ENCODE data around the gene KDR. TPM values are rescaled to one million over a fixed set of nuclear protein-coding genes. Genes with fewer than 3 reads are reported as not detected.

The KDR gene
- total and polyA plus RNA-seq, 2 donors (not counting 1 experiment from before 2014, with no cell fraction given) = not detected

DNA sequence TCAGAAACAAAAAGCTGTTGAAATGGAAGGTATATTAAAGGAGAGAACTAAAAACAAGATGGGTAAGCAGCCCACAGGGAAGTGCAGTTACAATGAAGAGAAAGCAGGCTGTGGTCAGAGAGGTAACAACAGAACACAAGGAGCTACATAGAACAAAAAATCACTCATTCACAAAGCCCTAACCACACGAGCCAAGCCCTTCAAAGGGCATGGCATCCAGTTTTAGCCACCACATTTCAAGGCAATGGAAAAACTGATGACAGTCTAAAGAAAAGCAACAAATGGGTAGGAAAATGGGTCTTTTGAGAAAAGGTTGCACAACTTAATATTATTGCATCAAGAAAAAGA is 37.5 kb downstream of the KDR start:
- no peaks in the 10 kb centered on the region for H3K79me2 ChIP-seq (ENCODE audit: control insufficient read depth, insufficient read depth, low read length)
- ChIA-PET CTCF (no interaction called here), POLR2A (no interaction called here)
- H3K4me3 Mint-ChIP-seq = no peak overlapping the region
- H3K9me3 Mint-ChIP-seq (ENCODE audit: insufficient read depth) = no peaks in the 10 kb centered on the region
- peaks cover 0 to 1% (median 0%) of the 10 kb centered on the region in 4 experiments for H3K27me3 ChIP-seq (replicated peaks in 1 of 4; ENCODE audit: control extremely low read depth in 1 of 4, control insufficient read depth in 3 of 4, insufficient read depth in 4 of 4, low read length in 3 of 4)
- no peaks in the 10 kb centered on the region for H3K4me1 ChIP-seq (ENCODE audit: control insufficient read depth in 2 of 2, insufficient read depth in 2 of 2, low read length in 2 of 2)
- peaks cover 7% of the 10 kb centered on the region for H3K27me3 Mint-ChIP-seq
- no peak for TF ChIP-seq EZH2 (IDR thresholded peaks at IDR 0.05; ENCODE audit: borderline replicate concordance, insufficient read depth, low read depth, low read length, poor library complexity, severe bottlenecking)
- TF ChIP-seq, protein P1, sequence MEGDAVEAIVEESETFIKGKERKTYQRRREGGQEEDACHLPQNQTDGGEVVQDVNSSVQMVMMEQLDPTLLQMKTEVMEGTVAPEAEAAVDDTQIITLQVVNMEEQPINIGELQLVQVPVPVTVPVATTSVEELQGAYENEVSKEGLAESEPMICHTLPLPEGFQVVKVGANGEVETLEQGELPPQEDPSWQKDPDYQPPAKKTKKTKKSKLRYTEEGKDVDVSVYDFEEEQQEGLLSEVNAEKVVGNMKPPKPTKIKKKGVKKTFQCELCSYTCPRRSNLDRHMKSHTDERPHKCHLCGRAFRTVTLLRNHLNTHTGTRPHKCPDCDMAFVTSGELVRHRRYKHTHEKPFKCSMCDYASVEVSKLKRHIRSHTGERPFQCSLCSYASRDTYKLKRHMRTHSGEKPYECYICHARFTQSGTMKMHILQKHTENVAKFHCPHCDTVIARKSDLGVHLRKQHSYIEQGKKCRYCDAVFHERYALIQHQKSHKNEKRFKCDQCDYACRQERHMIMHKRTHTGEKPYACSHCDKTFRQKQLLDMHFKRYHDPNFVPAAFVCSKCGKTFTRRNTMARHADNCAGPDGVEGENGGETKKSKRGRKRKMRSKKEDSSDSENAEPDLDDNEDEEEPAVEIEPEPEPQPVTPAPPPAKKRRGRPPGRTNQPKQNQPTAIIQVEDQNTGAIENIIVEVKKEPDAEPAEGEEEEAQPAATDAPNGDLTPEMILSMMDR (IDR thresholded peaks at IDR 0.05) = no peak
- no peak overlapping the region for H3K27ac ChIP-seq (ENCODE audit: low read length in 2 of 2)
- H2AFZ ChIP-seq (ENCODE audit: insufficient read depth, low read depth, low read length, poor library complexity, severe bottlenecking) = no peak overlapping the region
- ATAC-seq (ENCODE audit: low read depth) = no peak
- H3K9ac ChIP-seq (ENCODE audit: low read length) = no peak overlapping the region
- H3K36me3 ChIP-seq (replicated peaks in 1 of 2; ENCODE audit: control extremely low read depth in 1 of 2, control insufficient read depth in 1 of 2, extremely low read depth in 1 of 2, insufficient read depth in 2 of 2, low read length in 1 of 2) = no peaks in the 10 kb centered on the region
- intact Hi-C loops (cut with micrococcal nuclease) = no loop called here
- no peak overlapping the region for H3K4me2 ChIP-seq (replicated peaks; ENCODE audit: low read depth, low read length, poor library complexity, severe bottlenecking)
- no peaks in the 10 kb centered on the region for H3K9me3 ChIP-seq (ENCODE audit: control extremely low read depth in 1 of 3, control insufficient read depth in 2 of 3, insufficient read depth in 1 of 3, low read length in 2 of 3)
- no CpG with 5 or more reads among the region's 1 CpG for WGBS (ENCODE audit: insufficient coverage)
- no peaks in the 10 kb centered on the region for H4K20me1 ChIP-seq (ENCODE audit: control insufficient read depth, insufficient read depth, low read length, poor library complexity, severe bottlenecking)
- no peak for DNase-seq
- no peak overlapping the region for H3K27ac Mint-ChIP-seq
- no peak overlapping the region for H3K4me3 ChIP-seq (ENCODE audit: control extremely low read depth in 1 of 5, extremely low read depth in 1 of 5, insufficient read depth in 1 of 5, low read depth in 2 of 5, low read length in 4 of 5)
- no peaks in the 10 kb centered on the region for H3K4me1 Mint-ChIP-seq

- H3K36me3 ChIP-seq (replicated peaks in 1 of 2; ENCODE audit: control extremely low read depth in 1 of 2, control insufficient read depth in 1 of 2, extremely low read depth in 1 of 2, insufficient read depth in 2 of 2, low read length in 1 of 2) = no peaks in the 10 kb centered on the region
- 72% methylated on average over 4 of the region's 8 CpGs for WGBS (ENCODE audit: insufficient coverage)
- H3K79me2 ChIP-seq (ENCODE audit: control insufficient read depth, insufficient read depth, low read length) = no peaks in the 10 kb centered on the region
- ChIA-PET POLR2A (no interaction called here), CTCF (no interaction called here)
- H3K9ac ChIP-seq (ENCODE audit: low read length) = no peak overlapping the region
- TF ChIP-seq EZH2 (IDR thresholded peaks at IDR 0.05; ENCODE audit: borderline replicate concordance, insufficient read depth, low read depth, low read length, poor library complexity, severe bottlenecking) = no peak
- TF ChIP-seq, protein P1 (IDR thresholded peaks at IDR 0.05) = no peak
- H2AFZ ChIP-seq (ENCODE audit: insufficient read depth, low read depth, low read length, poor library complexity, severe bottlenecking) = no peak overlapping the region
- no peaks in the 10 kb centered on the region for H3K4me1 ChIP-seq (ENCODE audit: control insufficient read depth in 2 of 2, insufficient read depth in 2 of 2, low read length in 2 of 2)
- no peak overlapping the region for H3K4me2 ChIP-seq (replicated peaks; ENCODE audit: low read depth, low read length, poor library complexity, severe bottlenecking)
- intact Hi-C loops (cut with micrococcal nuclease) = no loop called here
- H3K27me3 Mint-ChIP-seq = peaks cover 7% of the 10 kb centered on the region
- DNase-seq (no peak), ATAC-seq (ENCODE audit: low read depth) (no peak)
- no peak overlapping the region for H3K27ac Mint-ChIP-seq
- peaks cover 0 to 3% (median 0%) of the 10 kb centered on the region in 4 experiments for H3K27me3 ChIP-seq (replicated peaks in 1 of 4; ENCODE audit: control extremely low read depth in 1 of 4, control insufficient read depth in 3 of 4, insufficient read depth in 4 of 4, low read length in 3 of 4)
- no peak overlapping the region for H3K4me3 ChIP-seq (ENCODE audit: control extremely low read depth in 1 of 5, extremely low read depth in 1 of 5, insufficient read depth in 1 of 5, low read depth in 2 of 5, low read length in 4 of 5)
- H3K9me3 Mint-ChIP-seq (ENCODE audit: insufficient read depth) = no peaks in the 10 kb centered on the region
- no peaks in the 10 kb centered on the region for H4K20me1 ChIP-seq (ENCODE audit: control insufficient read depth, insufficient read depth, low read length, poor library complexity, severe bottlenecking)
- H3K27ac ChIP-seq (ENCODE audit: low read length in 2 of 2) = no peak overlapping the region
- H3K4me1 Mint-ChIP-seq = no peaks in the 10 kb centered on the region
- no peak overlapping the region for H3K4me3 Mint-ChIP-seq
- no peaks in the 10 kb centered on the region for H3K9me3 ChIP-seq (ENCODE audit: control extremely low read depth in 1 of 3, control insufficient read depth in 2 of 3, insufficient read depth in 1 of 3, low read length in 2 of 3)
These were observed 38.1 kb downstream of the KDR start for GRCh38 chr4:55087009-55087912.

Data from B cell (primary cell).